ENCODE results near the gene PODNL1.

Gene PODNL1

GRCh38 chr19:13890136-13890535 lies 48.1 kb downstream of the PODNL1 start:
- POLR2A ChIA-PET (ENCODE audit: low non-redundant PET) = no interaction called here
- CTCF ChIA-PET = no interaction called here
- no peak for TF ChIP-seq CTCF (conservative IDR thresholded peaks at IDR 0.05; ENCODE audit: low read depth)
- H3K27ac ChIP-seq = peak overlapping the region; percentile 96
- no peak for DNase-seq (ENCODE audit: low spot score)

DNA sequence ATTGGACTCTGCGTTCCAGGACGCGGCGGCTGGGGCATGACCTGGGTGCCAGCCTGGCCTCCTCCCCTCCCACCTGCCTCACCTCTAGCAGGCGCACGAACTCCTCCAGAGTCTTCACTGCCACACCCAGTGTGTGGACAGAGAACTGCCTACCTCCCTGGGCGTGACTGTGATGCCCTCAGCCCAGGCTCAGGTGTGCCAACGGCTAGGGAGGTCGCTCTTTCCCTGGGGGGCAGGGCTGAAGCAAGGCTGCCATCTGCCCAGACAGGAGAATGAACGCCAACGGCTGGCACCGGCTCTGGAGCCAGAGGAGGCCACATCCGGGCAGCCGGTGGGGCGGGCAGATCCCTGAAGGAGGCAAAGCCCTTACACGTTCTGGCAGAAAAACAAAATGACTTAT lies 49.9 kb downstream of the PODNL1 start:
- CTCF ChIA-PET = interaction anchor here (0.5 to 1.1 kb wide), 3 partner anchors 8 to 19 kb away, joined by 4 to 5 read pairs (median 5); no protein-coding TSS in a partner anchor
- no peak for TF ChIP-seq CTCF (conservative IDR thresholded peaks at IDR 0.05; ENCODE audit: low read depth)
- DNase-seq (ENCODE audit: low spot score) = no peak
- H3K27ac ChIP-seq = peak overlapping the region; percentile 96
- POLR2A ChIA-PET (ENCODE audit: low non-redundant PET) = interaction anchor here (0.5 kb wide), 1 partner anchor 193 kb away, joined by 3 read pairs; no protein-coding TSS in a partner anchor

DNA sequence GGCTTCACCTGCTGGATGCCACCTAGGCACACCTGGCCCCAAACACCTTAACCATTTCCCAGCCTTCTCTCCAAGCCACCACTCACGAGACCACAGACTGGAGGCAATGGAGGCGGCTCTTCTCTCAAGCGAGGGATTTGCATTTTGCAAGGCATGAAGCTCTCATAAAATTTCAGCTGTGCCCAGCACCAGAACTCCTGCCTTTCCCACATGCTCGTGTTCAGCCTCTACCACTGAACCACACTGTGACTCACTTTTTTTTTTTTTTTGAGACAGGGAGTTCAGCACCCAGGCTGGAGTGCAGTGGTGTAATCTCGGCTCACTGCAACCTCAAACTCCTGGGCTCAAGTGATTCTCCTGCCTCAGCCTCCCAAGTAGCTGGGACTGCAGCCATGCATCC lies 50.7 kb downstream of the PODNL1 start:
- CTCF ChIA-PET = interaction anchor here (0.6 to 1.0 kb wide), 3 partner anchors 13 to 186 kb away, joined by 3 to 5 read pairs (median 4); no protein-coding TSS in a partner anchor
- DNase-seq (ENCODE audit: low spot score) = no peak
- TF ChIP-seq CTCF (conservative IDR thresholded peaks at IDR 0.05; ENCODE audit: low read depth) = no peak
- peak overlapping the region; percentile 96 for H3K27ac ChIP-seq
- POLR2A ChIA-PET (ENCODE audit: low non-redundant PET) = interaction anchor here (0.6 kb wide), 1 partner anchor 18 kb away, joined by 3 read pairs; no protein-coding TSS in a partner anchor

- peak overlapping the region; percentile 96 for H3K27ac ChIP-seq
- no peak for DNase-seq (ENCODE audit: low spot score)
- TF ChIP-seq CTCF (conservative IDR thresholded peaks at IDR 0.05; ENCODE audit: low read depth) = no peak
- CTCF ChIA-PET = interaction anchor here (0.8 to 1.0 kb wide), 2 partner anchors 161 to 187 kb away, joined by 3 to 4 read pairs; no protein-coding TSS in a partner anchor
- POLR2A ChIA-PET (ENCODE audit: low non-redundant PET) = interaction anchor here (0.6 kb wide), 1 partner anchor 18 kb away, joined by 3 read pairs; no protein-coding TSS in a partner anchor
These were observed 51.2 kb downstream of the PODNL1 start for GRCh38 chr19:13887018-13887436.

GRCh38 chr19:13885826-13886365 lies 52.3 kb downstream of the PODNL1 start:
- CTCF ChIA-PET = interaction anchor here (0.7 kb wide), 1 partner anchor 9 kb away, joined by 4 read pairs; the partner anchor contains the start of gene NANOS3
- TF ChIP-seq CTCF (conservative IDR thresholded peaks at IDR 0.05; ENCODE audit: low read depth) = no peak
- peak overlapping the region; percentile 96 for H3K27ac ChIP-seq
- no peak for DNase-seq (ENCODE audit: low spot score)
- POLR2A ChIA-PET (ENCODE audit: low non-redundant PET) = no interaction called here

DNA sequence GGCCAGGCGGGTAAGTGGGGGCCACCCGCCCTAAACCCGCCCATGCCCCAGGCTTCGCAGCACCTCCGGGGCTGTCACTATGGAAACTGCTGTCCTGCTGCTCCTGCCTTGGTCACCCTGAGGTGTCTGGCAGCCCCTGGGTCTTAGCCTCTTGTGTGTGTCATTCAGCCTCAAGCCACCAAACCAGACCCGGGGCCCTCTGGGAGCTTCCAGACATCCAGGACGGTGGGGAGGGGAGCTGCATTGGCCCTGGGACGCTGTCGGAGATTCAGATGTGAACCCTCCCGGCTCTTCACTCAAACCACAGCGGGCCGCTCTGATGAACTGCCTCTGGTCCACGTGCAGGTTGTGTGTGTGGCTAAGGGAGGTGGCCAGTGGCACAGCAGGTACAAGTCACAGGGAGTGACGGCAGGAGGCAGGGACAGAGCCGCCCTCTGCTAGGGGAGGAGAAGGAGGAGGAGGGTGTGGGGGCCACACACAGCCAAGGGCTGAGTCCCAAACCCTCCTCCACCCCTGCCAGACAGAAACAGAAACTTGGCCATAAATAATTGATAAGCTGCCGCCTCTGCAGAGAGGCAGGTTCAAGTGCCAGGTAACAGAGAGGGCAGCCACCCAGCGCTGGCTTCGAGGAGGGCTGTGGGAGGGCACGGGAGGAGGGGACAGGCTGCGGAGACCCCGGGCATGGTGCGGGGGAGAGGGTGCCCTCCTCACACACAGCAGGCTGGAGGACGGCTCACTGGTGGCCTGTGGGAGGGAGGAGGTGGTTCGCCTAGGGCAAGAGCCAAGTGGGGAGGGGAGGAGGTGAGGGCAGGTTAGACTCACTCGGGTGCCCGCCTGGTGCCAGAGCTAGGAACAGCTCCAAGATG lies 53.3 kb downstream of the PODNL1 start:
- no peak for DNase-seq (ENCODE audit: low spot score)
- no peak for TF ChIP-seq CTCF (conservative IDR thresholded peaks at IDR 0.05; ENCODE audit: low read depth)
- ChIA-PET CTCF (interaction anchor here (0.6 to 1.0 kb wide), 3 partner anchors 8 to 562 kb away, joined by 4 read pairs; partner anchors contain the start of gene NANOS3), POLR2A (ENCODE audit: low non-redundant PET) (no interaction called here)
- peak overlapping the region; percentile 96 for H3K27ac ChIP-seq

Measured in RWPE1 (cell line).